ENCODE measurements around the gene RAD17.
"Not testable (repeated sequence)": the region's sequence is repeated elsewhere in the genome, so short reads cannot be mapped to it uniquely, and the experiment has no call there.

RAD17 gene

GRCh38 chr5:69404659-69405330 is 35.2 kb downstream of the RAD17 start:
- no peak for DNase-seq

DNA sequence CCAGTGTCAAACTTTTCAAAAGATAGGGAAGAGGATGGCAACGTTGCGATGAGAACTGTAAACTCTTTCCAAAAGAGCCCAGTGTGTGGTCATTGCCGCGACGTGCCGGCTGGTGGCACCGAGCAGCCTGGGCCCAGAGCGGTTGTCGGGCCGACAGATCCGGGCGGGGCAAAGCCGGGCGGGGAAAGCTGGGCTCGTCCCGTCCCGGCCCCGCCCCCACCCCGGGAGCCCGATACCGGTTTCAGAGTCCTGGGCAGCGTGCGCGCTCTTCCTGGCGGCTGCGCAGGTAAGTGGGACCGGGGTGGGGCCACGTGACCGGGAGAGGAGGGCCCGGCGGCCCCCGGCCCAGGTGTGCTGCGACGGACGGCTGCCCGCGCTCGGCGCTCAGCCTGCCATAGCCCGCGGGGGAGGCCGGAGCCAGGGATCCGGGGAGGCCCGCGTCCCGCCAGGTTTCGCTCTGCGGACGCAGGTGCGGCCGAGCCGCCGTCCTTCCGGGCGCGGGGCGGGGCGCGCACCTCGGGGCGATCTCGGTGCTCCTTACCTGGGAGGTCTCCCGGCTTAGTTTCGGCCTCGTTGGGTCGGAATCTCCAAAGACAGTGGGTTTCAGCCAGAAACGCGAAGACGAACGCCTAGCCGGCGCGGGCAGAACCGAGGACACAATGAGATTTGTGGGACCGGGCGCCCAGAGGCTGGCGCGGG is 45.4 kb downstream of the RAD17 start, which contains the start of gene MARVELD2:
Gene MARVELD2, plus strand, starts transcription at position 232 of the 699 bp plus-strand sequence. CDS start 4,270 bp downstream, outside the sequence.
- DNase-seq = peak; percentile 7 to 17

GRCh38 chr5:69415584-69415958 is 46.0 kb downstream of the RAD17 start:
- DNase-seq = no peak

- no peak for DNase-seq
These were observed 46.6 kb downstream of the RAD17 start for GRCh38 chr5:69416180-69416579.

DNA sequence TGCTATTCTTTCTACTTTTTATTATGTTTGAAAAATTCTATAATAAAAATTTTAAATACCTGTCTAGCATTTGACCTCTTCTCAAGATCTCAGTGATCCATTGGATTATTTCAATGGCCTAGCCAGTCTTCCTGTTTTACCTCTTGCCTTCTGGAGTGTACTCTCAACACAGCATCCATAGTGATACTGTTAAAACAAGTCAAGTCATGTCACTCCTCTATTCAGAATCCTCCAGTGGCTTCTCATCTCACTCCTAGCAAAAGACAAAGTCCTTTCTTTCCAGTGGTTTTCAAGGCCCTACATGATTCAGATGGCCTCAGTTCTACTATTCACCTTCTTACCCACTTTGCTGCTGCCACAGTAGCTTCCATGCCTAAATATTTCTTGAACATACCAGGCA is 47.1 kb downstream of the RAD17 start:
- no peak for DNase-seq

- no peak for DNase-seq
These were observed 48.9 kb downstream of the RAD17 start for GRCh38 chr5:69418554-69418953.

- DNase-seq = no peak
These were observed 62.0 kb downstream of the RAD17 start for GRCh38 chr5:69431424-69432303.

- DNase-seq = no peak
These were observed 63.0 kb downstream of the RAD17 start for GRCh38 chr5:69432412-69433206.

- DNase-seq = not testable (repeated sequence)
These were observed 65.8 kb downstream of the RAD17 start for GRCh38 chr5:69435276-69435884.

DNA sequence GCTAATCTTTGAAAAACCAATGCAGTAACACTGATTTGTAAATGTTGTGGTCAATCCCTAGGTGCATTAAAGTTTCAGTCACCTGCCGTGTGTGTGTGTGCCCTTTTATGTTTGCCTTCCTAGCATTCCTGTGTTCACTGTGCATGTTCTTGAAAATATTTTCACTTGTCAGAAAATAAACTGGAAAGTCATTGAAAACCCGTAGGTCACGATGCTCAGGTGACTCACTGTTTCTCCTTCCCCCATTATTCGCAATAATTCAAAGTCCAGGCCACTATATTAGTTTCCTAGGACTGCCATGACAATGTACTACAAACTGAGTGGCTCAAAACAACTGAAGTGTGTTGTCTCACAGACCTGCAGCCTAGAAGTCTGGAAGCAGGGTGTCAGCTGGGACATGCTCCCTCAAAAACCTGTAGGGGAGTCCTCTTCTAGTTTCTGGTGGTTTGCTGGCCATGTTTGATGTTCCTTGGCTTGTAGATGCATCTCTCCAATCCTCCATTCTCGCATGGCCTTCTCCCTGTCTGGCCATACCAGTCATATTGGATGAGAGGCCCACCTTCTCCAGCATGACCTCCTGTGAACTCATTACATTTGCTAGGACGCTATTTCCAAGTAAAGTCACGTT is 74.6 kb downstream of the RAD17 start:
- DNase-seq = no peak

- DNase-seq = no peak
These were observed 79.9 kb downstream of the RAD17 start for GRCh38 chr5:69449511-69449910.

DNA sequence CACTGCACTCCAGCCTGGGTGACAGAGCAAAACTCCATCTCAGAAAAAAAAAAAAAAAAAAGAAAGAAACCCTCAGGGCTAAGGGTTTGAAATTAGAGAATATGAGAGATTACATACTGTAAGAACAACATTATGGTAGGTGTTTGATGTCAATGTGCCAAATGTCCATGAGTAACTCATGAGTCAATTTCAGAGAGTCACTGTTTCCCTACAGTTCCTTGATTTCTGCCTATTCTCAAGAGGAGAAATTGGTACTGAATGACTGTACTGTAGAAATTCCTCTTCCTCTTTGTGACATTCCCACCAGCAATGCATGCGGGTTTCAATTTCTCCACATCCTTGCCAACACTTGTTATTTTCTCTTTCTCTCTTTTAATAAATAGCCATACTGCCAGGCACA is 80.5 kb downstream of the RAD17 start:
- DNase-seq = no peak

GRCh38 chr5:69450527-69450926 is 80.9 kb downstream of the RAD17 start:
- not testable (repeated sequence) for DNase-seq

DNA sequence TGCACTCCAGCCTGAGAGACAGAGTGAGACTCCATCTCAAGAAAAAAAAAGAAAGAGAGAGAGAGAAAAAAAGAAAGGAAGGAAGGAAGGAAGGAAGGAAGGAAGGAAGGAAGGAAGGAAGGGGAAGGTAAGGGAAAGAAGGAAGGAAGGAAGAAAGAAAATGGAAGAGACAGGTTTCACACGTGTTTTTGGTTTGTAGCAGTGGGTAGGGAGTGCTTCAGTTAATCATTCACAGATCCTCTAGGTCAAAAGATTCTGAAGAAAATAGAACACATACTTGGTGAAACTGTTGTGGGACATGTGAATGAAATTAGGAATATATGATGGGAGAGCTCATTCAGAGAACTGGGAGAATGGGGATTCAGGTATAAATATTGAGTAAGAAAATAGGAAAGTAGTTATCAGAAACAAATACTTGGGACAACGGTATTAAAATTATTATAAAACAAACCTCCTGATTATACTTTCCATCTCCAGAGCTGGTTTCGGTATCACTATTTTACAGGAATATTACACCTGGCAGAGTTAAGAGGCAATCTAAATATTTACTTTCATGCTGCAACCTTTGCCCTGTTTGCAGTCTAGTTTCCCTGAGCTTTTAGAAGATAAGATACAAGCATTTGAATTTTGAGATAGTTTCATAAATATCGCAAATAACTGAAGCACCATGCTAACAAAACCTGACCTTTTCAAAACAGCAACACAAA is 82.5 kb downstream of the RAD17 start:
- no peak for DNase-seq

DNA sequence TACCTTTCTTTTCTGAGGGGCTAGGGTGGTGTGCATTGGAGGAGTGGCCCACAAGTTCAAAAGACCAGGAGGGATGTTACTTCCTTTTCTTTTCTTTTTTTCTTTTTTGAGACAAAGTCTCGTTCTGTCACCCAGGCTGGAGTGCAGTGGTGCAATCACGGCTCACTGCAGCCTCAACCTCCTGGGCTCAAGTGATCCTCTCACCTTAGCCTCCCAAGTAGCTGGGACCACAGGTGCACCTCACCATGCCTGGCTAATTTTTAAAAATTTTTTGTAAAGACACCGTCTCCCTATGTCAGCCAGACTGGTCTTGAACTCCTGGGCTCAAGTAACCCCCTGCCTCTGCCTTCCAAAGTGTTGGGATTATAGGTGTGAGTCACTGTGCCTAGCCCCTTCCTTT is 83.9 kb downstream of the RAD17 start:
- not testable (repeated sequence) for DNase-seq

GRCh38 chr5:69454460-69455249 is 85.0 kb downstream of the RAD17 start:
- DNase-seq = no peak

- DNase-seq = not testable (repeated sequence)
These were observed 85.9 kb downstream of the RAD17 start for GRCh38 chr5:69455428-69455988.

DNA sequence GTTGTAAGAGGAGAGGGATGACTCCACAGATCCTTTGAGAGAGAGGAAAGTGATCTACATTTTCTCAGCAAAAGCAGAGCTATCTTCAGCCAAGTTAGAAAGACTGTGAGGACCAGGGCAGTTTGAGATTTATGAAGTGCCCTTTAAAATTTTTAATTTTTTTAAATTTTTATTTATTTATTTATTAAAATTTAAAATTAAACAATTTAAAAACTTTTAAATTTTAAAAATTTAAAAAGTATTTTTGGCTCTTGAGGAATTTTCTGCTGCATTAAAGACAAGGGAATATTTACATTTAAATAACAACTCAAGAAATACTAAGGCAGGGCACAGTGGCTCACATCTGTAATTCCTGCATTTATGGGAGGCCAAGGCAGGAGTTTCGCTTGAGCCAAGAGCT is 92.6 kb downstream of the RAD17 start:
- no peak for DNase-seq

All from stimulated activated CD4-positive, alpha-beta T cell treated with anti-CD3 and anti-CD28 coated beads, Interleukin-2, amount 100 ng/mL, for 48 hours (primary cell).